DND-41 (cell line): ENCODE data around the gene RUNX1.

Experiments
- ATAC-seq: fragments of 200-7000 bp; cut with Tn5 transposase; 3 replicates; pipeline ENCODE4 v1.9.1; 2021; ENCODE audit warnings: low read depth; ENCODE audit not compliant: insufficient read depth
- DNase-seq: peaks from one replicate; pipeline ENCODE4 v3.0.0-alpha.2; 2020
- H2AFZ ChIP-seq: 2 replicates; pipeline ENCODE4 v1.6.0; 2012; ENCODE audit warnings: low read depth, low read length
- H3K27ac ChIP-seq: 2 replicates; pipeline ENCODE4 v1.5.1; 2012; ENCODE audit warnings: low read length, inconsistent platforms
- H3K27me3 ChIP-seq: fragments of 200-600 bp; sonication (generic); 2 replicates; pipeline ENCODE4 v1.6.0; 2012; ENCODE audit warnings: low read length, mild to moderate bottlenecking, inconsistent platforms; ENCODE audit not compliant: insufficient read depth, poor library complexity
- H3K36me3 ChIP-seq: 2 replicates; pipeline ENCODE4 v1.5.1; 2012; ENCODE audit warnings: low read length, inconsistent platforms; ENCODE audit not compliant: insufficient read depth
- H3K4me1 ChIP-seq: 2 replicates; pipeline ENCODE4 v1.5.1; 2012; ENCODE audit warnings: mild to moderate bottlenecking, low read length; ENCODE audit not compliant: insufficient read depth
- H3K4me2 ChIP-seq: 2 replicates; pipeline ENCODE4 v1.6.0; 2012; ENCODE audit warnings: mild to moderate bottlenecking, moderate library complexity, low read length, inconsistent platforms; ENCODE audit not compliant: insufficient read depth
- H3K4me3 ChIP-seq, 2 experiments: fragments of 200-600 bp in 1 of 2; shearing (Covaris generic) in 1 of 2; 2 replicates each; pipeline ENCODE4 v1.5.1; 2012 to 2016; ENCODE audit warnings: inconsistent platforms in 2 of 2, low read length in 2 of 2, mild to moderate bottlenecking in 2 of 2, low read depth in 1 of 2, moderate library complexity in 1 of 2
- H3K79me2 ChIP-seq: 2 replicates; pipeline ENCODE4 v1.6.0; 2012; ENCODE audit warnings: low read length, inconsistent platforms; ENCODE audit not compliant: insufficient read depth
- H3K9ac ChIP-seq: 2 replicates; pipeline ENCODE4 v1.6.0; 2012; ENCODE audit warnings: low read depth, mild to moderate bottlenecking, inconsistent platforms, low read length, moderate library complexity
- H3K9me3 ChIP-seq: 2 replicates; pipeline ENCODE4 v1.5.1; 2012; ENCODE audit warnings: low read length, moderate library complexity, mild to moderate bottlenecking, inconsistent platforms; ENCODE audit not compliant: insufficient read depth, severe bottlenecking
- H4K20me1 ChIP-seq: 2 replicates; pipeline ENCODE4 v1.6.0; 2012; ENCODE audit warnings: low read length; ENCODE audit not compliant: insufficient read depth
- EZH2 ChIP-seq: IDR thresholded peaks from 3 replicates; pipeline ENCODE4 v1.6.1; 2012; ENCODE audit warnings: borderline replicate concordance, low read depth, mild to moderate bottlenecking, moderate library complexity, low read length, inconsistent platforms; ENCODE audit not compliant: severe bottlenecking
- TF ChIP-seq, protein P1 (sequence below): IDR thresholded peaks from 2 replicates; pipeline ENCODE4 v1.5.1; 2012; ENCODE audit warnings: borderline replicate concordance, low read length, moderate library complexity, mild to moderate bottlenecking; ENCODE audit not compliant: poor library complexity, severe bottlenecking; ENCODE audit errors: extremely low read depth

The RUNX1 gene

DNA sequence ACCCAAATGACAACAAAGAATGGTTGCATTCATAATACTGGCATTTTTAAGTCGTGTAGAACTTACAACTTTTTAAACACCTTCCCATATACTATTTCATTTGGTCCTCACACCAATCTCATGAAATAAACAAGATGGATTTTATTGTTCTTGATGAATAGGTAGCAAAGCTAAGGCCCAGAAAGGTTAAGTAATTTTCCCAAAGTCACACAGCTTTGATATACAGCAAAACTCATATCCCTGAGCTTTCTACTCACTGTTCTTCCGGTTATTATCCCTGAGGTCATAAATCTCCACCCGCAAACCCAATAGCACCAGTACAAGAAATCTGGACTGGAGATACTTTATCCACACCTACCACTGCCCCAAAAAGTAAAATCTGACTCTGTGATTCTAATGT, 186.2 kb downstream of the RUNX1 start:
- Histone ChIP-seq H4K20me1 (peaks cover 77% of the 10 kb centered on the region), H3K36me3 (peaks cover 99% of the 10 kb centered on the region), H3K9ac (no peak overlapping the region), H3K4me3 (no peak overlapping the region), H3K27ac (no peak overlapping the region), H3K79me2 (peaks cover 96% of the 10 kb centered on the region), H3K9me3 (no peaks in the 10 kb centered on the region), H2AFZ (no peak overlapping the region), H3K4me2 (no peak overlapping the region), H3K27me3 (no peaks in the 10 kb centered on the region), H3K4me1 (no peaks in the 10 kb centered on the region)
- TF ChIP-seq EZH2 = no peak
- TF ChIP-seq, protein P1, sequence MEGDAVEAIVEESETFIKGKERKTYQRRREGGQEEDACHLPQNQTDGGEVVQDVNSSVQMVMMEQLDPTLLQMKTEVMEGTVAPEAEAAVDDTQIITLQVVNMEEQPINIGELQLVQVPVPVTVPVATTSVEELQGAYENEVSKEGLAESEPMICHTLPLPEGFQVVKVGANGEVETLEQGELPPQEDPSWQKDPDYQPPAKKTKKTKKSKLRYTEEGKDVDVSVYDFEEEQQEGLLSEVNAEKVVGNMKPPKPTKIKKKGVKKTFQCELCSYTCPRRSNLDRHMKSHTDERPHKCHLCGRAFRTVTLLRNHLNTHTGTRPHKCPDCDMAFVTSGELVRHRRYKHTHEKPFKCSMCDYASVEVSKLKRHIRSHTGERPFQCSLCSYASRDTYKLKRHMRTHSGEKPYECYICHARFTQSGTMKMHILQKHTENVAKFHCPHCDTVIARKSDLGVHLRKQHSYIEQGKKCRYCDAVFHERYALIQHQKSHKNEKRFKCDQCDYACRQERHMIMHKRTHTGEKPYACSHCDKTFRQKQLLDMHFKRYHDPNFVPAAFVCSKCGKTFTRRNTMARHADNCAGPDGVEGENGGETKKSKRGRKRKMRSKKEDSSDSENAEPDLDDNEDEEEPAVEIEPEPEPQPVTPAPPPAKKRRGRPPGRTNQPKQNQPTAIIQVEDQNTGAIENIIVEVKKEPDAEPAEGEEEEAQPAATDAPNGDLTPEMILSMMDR = no peak
- ATAC-seq = no peak
- no peak for DNase-seq

DNA sequence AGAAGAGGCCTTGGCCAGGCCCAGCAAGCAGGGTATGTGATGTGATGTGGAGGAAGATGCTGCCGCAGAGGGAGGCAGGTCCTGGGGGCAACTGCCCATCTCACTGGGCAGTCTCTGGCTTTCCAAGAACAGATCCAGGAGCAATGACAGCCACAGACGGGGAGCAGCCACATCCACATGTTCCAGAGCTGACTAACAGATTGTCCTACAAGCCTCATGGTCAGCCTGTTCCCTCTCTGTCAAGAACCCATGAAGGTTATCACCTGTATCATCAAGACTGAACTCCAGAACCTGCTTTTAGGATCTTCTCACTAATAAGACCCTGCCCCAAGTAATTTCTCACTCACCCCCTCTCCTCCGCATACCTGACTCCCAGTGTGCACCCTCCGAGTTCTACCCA, 187.8 kb downstream of the RUNX1 start:
- ATAC-seq (no peak), DNase-seq (no peak)
- peaks cover 100% of the 10 kb centered on the region for H3K36me3 ChIP-seq
- H3K79me2 ChIP-seq = peaks cover 97% of the 10 kb centered on the region
- no peaks in the 10 kb centered on the region for H3K9me3 ChIP-seq
- H3K27me3 ChIP-seq = no peaks in the 10 kb centered on the region
- H4K20me1 ChIP-seq = peaks cover 70% of the 10 kb centered on the region
- H3K4me3 ChIP-seq = no peak overlapping the region
- H3K4me2 ChIP-seq = no peak overlapping the region
- no peak for TF ChIP-seq EZH2
- TF ChIP-seq, protein P1 = no peak
- no peaks in the 10 kb centered on the region for H3K4me1 ChIP-seq
- no peak overlapping the region for H3K27ac ChIP-seq
- no peak overlapping the region for H3K9ac ChIP-seq
- H2AFZ ChIP-seq = no peak overlapping the region

DNA sequence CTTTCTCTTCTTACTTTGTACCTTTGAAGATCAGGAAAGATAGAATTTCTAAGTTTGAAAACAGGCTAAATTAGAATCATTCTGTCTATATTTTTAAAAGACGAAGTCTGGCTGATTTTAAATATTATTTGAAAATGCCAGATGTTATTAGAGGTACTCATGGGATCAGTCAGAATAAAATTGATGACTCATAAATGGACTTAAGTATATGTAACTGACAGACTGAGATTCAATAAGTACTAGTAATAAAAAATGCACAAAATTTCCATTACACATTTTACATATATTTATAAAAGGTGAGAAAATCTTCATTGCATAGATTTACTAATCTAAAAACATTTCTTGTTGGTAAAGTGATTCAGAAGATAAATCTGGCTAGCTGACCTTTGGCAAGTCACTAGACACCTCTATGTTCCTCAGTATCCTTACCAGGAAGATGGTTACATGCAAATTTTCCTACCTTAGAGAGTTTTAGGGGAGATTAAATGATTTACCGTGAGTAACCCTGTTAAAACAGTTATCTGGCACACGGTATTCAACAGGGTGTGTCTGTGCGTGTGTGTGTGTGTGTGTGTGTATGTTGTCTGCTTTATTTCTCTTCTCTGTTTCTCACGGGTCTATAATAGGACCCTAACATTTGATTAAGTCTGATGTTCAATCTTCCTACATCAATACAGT, 189.0 kb downstream of the RUNX1 start:
- Histone ChIP-seq H3K27me3 (no peaks in the 10 kb centered on the region), H3K9me3 (no peaks in the 10 kb centered on the region), H2AFZ (no peak overlapping the region), H3K27ac (no peak overlapping the region), H3K9ac (no peak overlapping the region), H4K20me1 (peaks cover 61% of the 10 kb centered on the region), H3K4me1 (no peaks in the 10 kb centered on the region), H3K4me3 (no peak overlapping the region), H3K36me3 (peaks cover 100% of the 10 kb centered on the region), H3K79me2 (peaks cover 97% of the 10 kb centered on the region), H3K4me2 (no peak overlapping the region)
- DNase-seq (no peak), ATAC-seq (no peak)
- TF ChIP-seq, protein P1 = no peak
- TF ChIP-seq EZH2 = no peak

DNA sequence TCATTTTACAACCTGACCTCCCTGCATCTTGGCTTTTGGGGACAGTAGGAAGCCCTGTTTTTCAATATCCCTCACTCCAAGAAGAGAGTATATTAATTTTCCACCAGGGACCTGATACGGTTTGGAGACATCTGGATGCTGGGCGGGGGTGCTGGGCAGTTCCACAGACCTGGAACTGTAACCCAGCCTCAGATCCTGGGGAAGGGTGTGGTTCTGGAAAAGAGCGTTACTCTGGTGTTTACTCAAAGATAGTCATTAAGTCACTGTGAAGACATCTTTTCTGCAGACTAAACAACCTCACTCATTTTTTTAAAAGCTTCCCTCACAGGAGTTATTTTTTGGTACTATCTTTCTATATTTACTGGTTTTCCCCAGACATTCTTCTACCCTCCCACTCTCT, 190.5 kb downstream of the RUNX1 start:
- H3K9ac ChIP-seq = no peak overlapping the region
- no peak overlapping the region for H3K4me3 ChIP-seq
- H3K36me3 ChIP-seq = peaks cover 100% of the 10 kb centered on the region
- H3K4me1 ChIP-seq = no peaks in the 10 kb centered on the region
- no peak for TF ChIP-seq EZH2
- TF ChIP-seq, protein P1 = no peak
- ATAC-seq (no peak), DNase-seq (no peak)
- no peak overlapping the region for H3K4me2 ChIP-seq
- H4K20me1 ChIP-seq = peaks cover 50% of the 10 kb centered on the region
- H2AFZ ChIP-seq = no peak overlapping the region
- H3K27ac ChIP-seq = no peak overlapping the region
- peaks cover 97% of the 10 kb centered on the region for H3K79me2 ChIP-seq
- no peaks in the 10 kb centered on the region for H3K27me3 ChIP-seq
- H3K9me3 ChIP-seq = no peaks in the 10 kb centered on the region
